ENCODE results near the gene LRRC3B. TPM values are rescaled to one million over a fixed set of nuclear protein-coding genes. Genes with fewer than 3 reads are reported as not detected.

The LRRC3B gene
- not detected in 2 replicates for total RNA-seq

GRCh38 chr3:26622621-26623418 is at the start of gene LRRC3B:
Gene LRRC3B, plus strand, starts transcription at chr3:26622772. Its CDS starts 86,901 bp downstream, at chr3:26709673.

